Measurements from ENCODE around the gene TUBG1. TPM values are rescaled to one million over a fixed set of nuclear protein-coding genes. Genes with fewer than 3 reads are reported as not detected.

The TUBG1 gene
- total RNA-seq, 4 donors from 2014 or later = 7.9 to 39.4 (median 23.9) TPM

DNA sequence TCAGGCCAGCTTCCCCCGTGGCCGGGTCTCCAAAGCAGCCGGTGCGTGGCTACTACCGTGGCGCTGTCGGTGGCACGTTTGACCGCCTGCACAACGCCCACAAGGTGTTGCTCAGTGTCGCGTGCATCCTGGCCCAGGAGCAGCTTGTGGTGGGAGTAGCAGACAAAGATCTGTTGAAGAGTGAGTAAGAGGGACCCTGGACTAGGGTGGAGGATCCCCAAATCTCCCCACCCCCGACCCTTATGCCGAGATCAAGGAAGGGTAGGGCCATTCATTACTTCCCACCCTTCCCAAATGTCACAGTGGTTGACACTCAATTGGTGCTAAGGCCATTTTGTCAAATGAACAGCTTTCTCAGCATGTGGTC lies 46.4 kb upstream of the TUBG1 start:
- Histone ChIP-seq H3K27me3 (no peaks in the 10 kb centered on the region), H3K27ac (peak overlapping the region in 1 of 2 donors; percentile 85), H3K4me1 (peaks cover 11 to 18% of the 10 kb centered on the region in 2 donors), H3K36me3 (no peaks in the 10 kb centered on the region), H3K4me3 (peak overlapping the region; percentile 69 to 73), H3K9me3 (no peaks in the 10 kb centered on the region)
- intact Hi-C loops (cut with DNase I; ENCODE audit: low total_unique reads) = no loop called here
- no peak for DNase-seq
- no peak for TF ChIP-seq POLR2A (IDR thresholded peaks at IDR 0.05)
- TF ChIP-seq, protein P1, sequence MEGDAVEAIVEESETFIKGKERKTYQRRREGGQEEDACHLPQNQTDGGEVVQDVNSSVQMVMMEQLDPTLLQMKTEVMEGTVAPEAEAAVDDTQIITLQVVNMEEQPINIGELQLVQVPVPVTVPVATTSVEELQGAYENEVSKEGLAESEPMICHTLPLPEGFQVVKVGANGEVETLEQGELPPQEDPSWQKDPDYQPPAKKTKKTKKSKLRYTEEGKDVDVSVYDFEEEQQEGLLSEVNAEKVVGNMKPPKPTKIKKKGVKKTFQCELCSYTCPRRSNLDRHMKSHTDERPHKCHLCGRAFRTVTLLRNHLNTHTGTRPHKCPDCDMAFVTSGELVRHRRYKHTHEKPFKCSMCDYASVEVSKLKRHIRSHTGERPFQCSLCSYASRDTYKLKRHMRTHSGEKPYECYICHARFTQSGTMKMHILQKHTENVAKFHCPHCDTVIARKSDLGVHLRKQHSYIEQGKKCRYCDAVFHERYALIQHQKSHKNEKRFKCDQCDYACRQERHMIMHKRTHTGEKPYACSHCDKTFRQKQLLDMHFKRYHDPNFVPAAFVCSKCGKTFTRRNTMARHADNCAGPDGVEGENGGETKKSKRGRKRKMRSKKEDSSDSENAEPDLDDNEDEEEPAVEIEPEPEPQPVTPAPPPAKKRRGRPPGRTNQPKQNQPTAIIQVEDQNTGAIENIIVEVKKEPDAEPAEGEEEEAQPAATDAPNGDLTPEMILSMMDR (IDR thresholded peaks at IDR 0.05) = no peak

DNA sequence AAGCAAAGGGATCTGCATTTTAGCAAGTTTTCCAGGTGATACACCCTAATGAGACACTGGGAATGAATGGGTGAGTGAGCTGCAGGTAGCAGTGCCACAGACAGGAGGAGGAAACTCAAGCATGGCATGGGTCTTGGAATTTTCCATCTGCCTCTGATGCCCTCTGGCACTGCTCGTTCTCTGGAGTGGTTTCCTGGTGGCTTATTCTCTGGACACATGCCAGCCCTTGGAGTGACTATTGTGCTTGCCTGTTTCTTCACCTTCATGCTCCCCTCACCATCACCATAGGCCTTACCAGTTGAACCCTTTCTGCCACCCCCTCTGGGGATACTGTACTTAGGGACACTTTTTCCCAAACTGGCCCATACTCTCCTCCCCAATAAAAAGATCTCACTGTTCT lies 45.9 kb upstream of the TUBG1 start:
- no peaks in the 10 kb centered on the region for H3K27me3 ChIP-seq
- no peaks in the 10 kb centered on the region for H3K36me3 ChIP-seq
- TF ChIP-seq, protein P1 (IDR thresholded peaks at IDR 0.05) = no peak
- no peak for TF ChIP-seq POLR2A (IDR thresholded peaks at IDR 0.05)
- H3K27ac ChIP-seq = no peak overlapping the region
- no peaks in the 10 kb centered on the region for H3K9me3 ChIP-seq
- no peak for DNase-seq
- H3K4me3 ChIP-seq = peak overlapping the region in 1 of 2 donors; percentile 69
- intact Hi-C loops (cut with DNase I; ENCODE audit: low total_unique reads) = no loop called here
- H3K4me1 ChIP-seq = peaks cover 11 to 18% of the 10 kb centered on the region in 2 donors

DNA sequence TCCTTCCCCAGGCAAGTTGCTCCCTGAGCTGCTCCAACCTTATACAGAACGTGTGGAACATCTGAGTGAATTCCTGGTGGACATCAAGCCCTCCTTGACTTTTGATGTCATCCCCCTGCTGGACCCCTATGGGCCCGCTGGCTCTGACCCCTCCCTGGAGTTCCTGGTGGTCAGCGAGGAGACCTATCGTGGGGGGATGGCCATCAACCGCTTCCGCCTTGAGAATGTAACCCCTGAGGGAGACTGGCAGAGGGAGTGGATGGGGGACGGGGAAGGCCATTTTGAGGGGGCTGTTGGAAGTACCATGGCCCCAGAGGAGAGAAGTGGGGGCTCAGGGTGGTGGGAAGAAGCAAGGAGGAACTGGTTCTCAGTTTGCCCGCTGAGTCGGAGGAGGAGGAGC lies 45.5 kb upstream of the TUBG1 start:
- Histone ChIP-seq H3K4me1 (peaks cover 11 to 18% of the 10 kb centered on the region in 2 donors), H3K9me3 (no peaks in the 10 kb centered on the region), H3K27ac (no peak overlapping the region), H3K36me3 (no peaks in the 10 kb centered on the region), H3K27me3 (no peaks in the 10 kb centered on the region), H3K4me3 (no peak overlapping the region)
- DNase-seq = no peak
- intact Hi-C loops (cut with DNase I; ENCODE audit: low total_unique reads) = no loop called here
- TF ChIP-seq, protein P1 (IDR thresholded peaks at IDR 0.05) = no peak
- TF ChIP-seq POLR2A (IDR thresholded peaks at IDR 0.05) = no peak

DNA sequence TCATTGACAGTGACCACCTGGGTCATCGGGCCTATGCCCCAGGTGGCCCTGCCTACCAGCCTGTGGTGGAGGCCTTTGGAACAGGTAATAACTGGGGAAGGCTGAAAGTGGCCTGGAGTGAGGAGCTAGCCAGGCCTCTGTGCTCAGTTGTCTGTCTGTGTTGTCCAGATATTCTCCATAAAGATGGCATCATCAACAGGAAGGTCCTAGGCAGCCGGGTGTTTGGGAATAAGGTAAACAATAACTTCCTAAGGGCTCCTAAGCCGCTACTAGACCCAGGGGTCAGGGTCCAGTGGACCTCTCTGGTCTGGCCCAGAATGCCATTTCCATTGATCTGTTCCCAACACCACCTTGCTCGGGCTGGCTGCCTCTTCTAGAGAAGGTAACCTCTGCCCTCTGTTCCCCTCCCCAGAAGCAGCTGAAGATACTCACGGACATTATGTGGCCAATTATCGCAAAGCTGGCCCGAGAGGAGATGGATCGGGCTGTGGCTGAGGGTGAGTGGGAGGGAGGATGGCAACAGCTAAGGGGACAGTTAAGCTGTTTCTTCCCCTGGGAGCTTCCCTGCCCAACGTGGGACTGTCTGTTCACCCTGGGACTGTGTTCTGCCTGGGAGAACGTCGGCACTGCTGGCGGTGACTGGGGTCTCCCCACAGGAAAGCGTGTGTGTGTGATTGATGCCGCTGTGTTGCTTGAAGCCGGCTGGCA lies 44.5 kb upstream of the TUBG1 start:
- H3K4me3 ChIP-seq = no peak overlapping the region
- intact Hi-C loops (cut with DNase I; ENCODE audit: low total_unique reads) = no loop called here
- H3K27ac ChIP-seq = no peak overlapping the region
- DNase-seq = no peak
- H3K36me3 ChIP-seq = no peaks in the 10 kb centered on the region
- no peaks in the 10 kb centered on the region for H3K9me3 ChIP-seq
- TF ChIP-seq, protein P1 (IDR thresholded peaks at IDR 0.05) = no peak
- TF ChIP-seq POLR2A (IDR thresholded peaks at IDR 0.05) = no peak
- peaks cover 11 to 18% of the 10 kb centered on the region in 2 donors for H3K4me1 ChIP-seq
- H3K27me3 ChIP-seq = no peaks in the 10 kb centered on the region

DNA sequence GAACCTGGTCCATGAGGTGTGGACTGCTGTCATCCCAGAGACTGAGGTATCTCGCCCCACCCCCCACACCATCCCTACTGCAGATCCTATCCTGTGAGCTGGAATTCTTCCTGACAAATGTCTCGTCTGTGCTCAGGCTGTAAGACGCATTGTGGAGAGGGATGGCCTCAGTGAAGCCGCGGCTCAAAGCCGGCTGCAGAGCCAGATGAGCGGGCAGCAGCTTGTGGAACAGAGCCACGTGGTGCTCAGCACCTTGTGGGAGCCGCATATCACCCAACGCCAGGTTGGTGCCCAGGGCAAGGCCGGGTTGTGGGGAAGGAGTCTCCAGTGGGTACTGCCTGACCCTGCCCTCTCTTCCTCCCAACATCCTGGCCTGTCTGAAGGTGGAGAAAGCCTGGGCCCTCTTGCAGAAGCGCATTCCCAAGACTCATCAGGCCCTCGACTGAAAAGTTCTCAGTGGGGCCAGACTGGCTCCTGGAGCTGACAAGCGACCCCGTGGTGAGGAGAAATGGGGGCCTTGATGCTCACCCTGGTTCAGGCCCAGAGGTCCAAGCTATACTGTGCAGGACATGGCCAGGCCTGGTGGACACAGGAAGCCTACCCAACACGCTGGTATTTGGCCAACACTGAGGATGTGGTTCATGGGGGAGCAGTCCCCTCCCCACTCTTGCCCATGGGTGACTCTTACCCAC lies 43.8 kb upstream of the TUBG1 start:
- Histone ChIP-seq H3K36me3 (no peaks in the 10 kb centered on the region), H3K27ac (peak overlapping the region; percentile 86 to 91), H3K9me3 (no peaks in the 10 kb centered on the region), H3K4me3 (no peak overlapping the region), H3K27me3 (no peaks in the 10 kb centered on the region), H3K4me1 (peaks cover 11 to 18% of the 10 kb centered on the region in 2 donors)
- intact Hi-C loops (cut with DNase I; ENCODE audit: low total_unique reads) = no loop called here
- no peak for DNase-seq
- TF ChIP-seq, protein P1 (IDR thresholded peaks at IDR 0.05) = no peak
- TF ChIP-seq POLR2A (IDR thresholded peaks at IDR 0.05) = no peak
